Fibroblast of mammary gland (primary cell): ENCODE measurements around the gene PCNX2.

Experiments used
- DNase-seq: peaks from one replicate; pipeline ENCODE4 v3.0.0-alpha.2; 2010; ENCODE audit warnings: low read depth
- H3K4me3 ChIP-seq: 2 replicates; pipeline ENCODE4 v1.5.1; 2011; ENCODE audit warnings: low read depth, mild to moderate bottlenecking, low read length, moderate library complexity; ENCODE audit not compliant: control insufficient read depth
- TF ChIP-seq, protein P1 (sequence below): conservative IDR thresholded peaks from 2 replicates; pipeline ENCODE4 v1.5.1; 2011; ENCODE audit warnings: low read depth, low read length, inconsistent platforms; ENCODE audit not compliant: control insufficient read depth, insufficient read depth

PCNX2 gene

DNA sequence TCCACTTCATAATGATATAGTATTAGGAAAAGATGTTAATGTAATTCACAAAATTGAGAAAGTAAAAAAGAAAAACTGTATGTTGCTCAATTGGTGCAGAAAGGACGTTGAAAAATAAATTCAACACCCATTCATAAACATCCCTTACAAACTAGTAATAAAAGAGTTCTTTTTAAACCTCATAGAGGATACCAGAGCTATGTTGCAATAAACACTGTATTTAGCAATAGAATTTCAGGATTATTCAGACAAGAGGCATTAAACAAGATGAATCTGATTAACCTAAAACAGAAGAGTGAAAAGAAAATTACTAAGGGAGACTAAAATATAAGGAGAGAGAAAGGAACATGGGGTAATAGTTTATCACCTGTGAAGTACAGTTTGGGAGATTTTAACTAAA, 190.3 kb downstream of the PCNX2 start:
- DNase-seq: peak; percentile 73
- TF ChIP-seq, protein P1, sequence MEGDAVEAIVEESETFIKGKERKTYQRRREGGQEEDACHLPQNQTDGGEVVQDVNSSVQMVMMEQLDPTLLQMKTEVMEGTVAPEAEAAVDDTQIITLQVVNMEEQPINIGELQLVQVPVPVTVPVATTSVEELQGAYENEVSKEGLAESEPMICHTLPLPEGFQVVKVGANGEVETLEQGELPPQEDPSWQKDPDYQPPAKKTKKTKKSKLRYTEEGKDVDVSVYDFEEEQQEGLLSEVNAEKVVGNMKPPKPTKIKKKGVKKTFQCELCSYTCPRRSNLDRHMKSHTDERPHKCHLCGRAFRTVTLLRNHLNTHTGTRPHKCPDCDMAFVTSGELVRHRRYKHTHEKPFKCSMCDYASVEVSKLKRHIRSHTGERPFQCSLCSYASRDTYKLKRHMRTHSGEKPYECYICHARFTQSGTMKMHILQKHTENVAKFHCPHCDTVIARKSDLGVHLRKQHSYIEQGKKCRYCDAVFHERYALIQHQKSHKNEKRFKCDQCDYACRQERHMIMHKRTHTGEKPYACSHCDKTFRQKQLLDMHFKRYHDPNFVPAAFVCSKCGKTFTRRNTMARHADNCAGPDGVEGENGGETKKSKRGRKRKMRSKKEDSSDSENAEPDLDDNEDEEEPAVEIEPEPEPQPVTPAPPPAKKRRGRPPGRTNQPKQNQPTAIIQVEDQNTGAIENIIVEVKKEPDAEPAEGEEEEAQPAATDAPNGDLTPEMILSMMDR: no peak
- no peak overlapping the region for H3K4me3 ChIP-seq

DNA sequence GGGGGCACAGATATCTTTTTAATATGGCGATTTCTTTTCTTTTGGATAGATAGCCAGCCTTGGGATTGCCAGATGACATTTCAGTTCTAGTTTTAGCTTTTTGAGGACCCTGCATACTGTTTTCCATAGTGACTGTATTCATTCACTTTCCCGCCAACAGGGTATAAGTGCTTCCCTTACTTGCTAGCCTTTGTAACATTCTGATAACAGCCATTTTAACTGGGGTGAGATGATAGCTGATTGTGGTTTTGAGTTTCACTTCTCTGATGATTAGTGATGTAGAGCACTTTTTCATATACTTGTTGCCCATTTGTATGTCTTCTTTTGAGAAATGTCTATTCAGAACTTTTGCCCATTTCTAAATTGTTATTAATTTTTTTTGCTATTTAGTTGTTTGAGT, 193.2 kb downstream of the PCNX2 start:
- no peak for DNase-seq
- H3K4me3 ChIP-seq: no peak overlapping the region
- TF ChIP-seq, protein P1: no peak

DNA sequence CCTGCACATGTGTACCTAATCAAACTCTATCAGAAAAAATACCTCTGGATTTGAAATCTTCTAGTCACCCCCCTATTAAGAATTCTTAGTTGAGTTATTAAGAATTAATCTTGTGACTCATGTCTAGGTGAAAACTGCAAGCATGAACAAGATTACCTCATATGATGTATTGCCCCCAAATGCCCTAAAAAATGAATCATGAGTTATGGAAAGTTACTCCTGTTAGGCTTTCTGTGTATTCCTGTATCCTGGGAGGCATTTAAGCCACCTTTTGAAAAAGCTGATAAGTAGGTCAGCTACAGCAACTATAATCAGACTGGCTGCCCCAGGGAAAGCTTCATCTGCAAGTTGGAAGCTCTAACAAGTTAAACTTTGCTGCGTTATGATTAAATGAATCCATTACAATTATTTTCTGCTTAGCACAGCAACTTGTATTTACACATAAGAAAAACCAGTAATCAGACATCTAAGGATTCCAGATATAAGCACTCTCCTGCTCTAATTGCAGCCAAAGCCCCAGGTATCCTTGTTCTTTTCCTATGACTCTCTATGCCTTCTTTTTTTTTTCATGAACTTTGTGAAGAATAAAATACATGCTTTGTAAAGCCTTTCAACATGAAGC, 197.5 kb downstream of the PCNX2 start:
- H3K4me3 ChIP-seq: no peak overlapping the region
- peak; percentile 62 for DNase-seq
- TF ChIP-seq, protein P1: no peak

DNA sequence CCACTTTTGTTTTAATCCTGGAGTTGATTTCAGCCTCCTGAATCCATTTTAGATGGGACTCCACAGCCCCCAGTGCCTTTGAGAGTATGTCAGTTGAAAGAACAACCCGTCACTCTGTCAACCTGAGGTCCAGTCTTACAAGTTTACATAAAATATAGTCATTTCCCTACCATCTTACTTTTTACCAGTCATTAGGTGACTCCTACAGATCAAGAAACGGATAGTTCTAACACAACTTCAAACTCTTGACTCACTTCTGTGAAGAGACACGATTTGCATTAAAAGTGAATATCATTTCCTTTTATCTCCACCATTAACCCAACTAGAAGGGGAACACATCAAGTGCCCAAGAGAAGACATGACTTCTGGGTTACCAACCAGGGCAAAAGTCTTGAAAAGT, 198.0 kb downstream of the PCNX2 start:
- DNase-seq: no peak

DNA sequence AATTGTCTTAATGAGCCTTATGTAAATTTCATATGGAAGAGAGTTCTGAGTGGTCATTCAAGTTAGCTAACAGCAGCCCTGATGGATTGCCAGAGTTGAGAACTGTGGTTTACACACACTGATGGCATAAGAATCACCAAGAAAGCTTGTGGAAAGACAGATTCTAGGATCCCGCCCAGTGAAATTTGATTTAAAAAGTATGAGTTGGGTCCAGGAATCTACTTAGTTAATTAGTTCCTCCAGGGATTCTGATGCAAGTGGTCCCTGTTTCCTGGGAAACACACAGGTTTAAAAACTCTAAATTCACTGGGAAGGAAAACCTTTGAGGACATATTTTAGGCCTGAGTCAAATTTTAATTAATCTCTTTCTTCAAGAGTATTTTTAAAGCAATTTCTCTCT, 200.8 kb downstream of the PCNX2 start:
- TF ChIP-seq, protein P1: no peak
- no peak for DNase-seq
- H3K4me3 ChIP-seq: no peak overlapping the region

More for the DNA sequence above, 198.0 kb downstream of the PCNX2 start:
- TF ChIP-seq, protein P1: no peak
- no peak overlapping the region for H3K4me3 ChIP-seq

DNA sequence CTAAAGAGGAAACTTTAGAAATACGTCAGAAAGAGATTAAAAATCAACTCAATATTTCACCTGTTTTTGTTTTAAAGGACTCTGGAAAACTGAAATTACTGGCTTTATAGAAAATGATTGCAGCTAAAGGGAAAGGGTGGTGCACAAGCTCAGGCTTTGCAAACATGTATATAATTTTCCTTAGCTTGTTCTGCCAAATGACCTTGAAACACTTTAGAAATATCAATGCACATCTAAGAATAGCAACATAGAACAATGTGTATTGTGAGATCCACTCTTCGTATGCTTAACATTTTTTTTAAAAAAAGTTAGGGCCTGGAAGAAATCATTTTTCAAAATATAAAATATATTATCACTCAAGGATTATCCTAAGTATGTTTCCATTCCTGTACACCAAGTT, 201.3 kb downstream of the PCNX2 start:
- TF ChIP-seq, protein P1: no peak
- no peak for DNase-seq
- H3K4me3 ChIP-seq: no peak overlapping the region
